ENCODE data around the gene FICD.

The FICD gene

DNA sequence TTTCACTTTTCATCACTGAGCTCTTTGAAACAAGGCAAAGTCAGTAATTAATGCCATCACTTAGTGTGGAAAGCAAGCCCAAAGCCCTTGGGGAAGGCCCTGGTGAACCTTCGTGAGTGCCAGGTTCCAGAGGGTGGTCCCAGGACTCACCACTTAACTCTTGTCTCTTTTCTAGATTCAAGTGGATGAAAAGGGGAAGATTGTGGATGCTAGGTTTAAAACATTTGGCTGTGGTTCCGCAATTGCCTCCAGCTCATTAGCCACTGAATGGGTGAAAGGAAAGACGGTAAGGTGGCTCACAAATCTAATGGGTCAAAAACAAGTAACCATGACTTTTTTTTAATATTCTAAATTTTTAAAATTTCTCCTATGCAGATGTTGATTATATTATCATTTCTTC, 50.1 kb downstream of the FICD start:
- no peak for DNase-seq

DNA sequence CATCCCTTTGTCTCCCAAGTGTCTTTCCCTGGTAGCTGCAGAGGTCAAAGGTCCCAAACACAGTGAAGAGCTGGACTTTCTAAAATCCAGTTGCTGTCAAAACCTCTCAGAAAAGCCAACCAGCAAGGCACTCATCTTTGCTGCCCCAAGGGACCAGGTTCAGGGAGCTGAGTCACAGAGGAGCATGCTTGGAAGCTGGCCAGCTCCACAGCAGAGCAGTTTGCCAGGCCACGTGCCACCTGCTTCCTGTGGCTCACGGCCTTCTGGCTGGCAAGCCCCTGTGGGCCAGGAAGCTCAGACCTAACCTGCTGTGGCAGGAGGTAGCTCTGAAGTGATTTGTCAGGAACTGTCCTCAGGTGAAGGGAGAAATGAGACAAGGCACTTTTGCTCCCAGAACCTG, 50.9 kb downstream of the FICD start:
- peak in 8 of 56 donors; percentile 6 to 38 (median 15) for DNase-seq

DNA sequence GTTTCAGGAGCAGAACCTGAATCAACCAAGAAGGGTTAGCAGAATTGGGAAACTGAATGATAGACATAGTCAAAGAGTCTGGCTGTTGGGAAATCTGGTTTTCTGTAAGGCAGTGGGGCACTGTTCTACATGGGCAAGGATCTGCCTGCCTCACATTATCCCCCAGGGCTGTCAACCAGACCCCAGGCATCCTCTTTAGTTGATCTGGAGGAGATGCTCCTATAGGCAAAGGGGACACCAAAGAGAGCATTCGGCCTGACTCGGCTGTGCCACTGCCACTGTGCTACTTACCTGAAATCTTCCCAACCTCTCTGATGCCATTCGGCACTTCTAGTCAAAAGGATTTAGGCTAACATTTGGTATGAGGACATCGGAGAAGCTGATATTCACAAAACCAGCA, 51.4 kb downstream of the FICD start:
- DNase-seq, result no peak

DNA sequence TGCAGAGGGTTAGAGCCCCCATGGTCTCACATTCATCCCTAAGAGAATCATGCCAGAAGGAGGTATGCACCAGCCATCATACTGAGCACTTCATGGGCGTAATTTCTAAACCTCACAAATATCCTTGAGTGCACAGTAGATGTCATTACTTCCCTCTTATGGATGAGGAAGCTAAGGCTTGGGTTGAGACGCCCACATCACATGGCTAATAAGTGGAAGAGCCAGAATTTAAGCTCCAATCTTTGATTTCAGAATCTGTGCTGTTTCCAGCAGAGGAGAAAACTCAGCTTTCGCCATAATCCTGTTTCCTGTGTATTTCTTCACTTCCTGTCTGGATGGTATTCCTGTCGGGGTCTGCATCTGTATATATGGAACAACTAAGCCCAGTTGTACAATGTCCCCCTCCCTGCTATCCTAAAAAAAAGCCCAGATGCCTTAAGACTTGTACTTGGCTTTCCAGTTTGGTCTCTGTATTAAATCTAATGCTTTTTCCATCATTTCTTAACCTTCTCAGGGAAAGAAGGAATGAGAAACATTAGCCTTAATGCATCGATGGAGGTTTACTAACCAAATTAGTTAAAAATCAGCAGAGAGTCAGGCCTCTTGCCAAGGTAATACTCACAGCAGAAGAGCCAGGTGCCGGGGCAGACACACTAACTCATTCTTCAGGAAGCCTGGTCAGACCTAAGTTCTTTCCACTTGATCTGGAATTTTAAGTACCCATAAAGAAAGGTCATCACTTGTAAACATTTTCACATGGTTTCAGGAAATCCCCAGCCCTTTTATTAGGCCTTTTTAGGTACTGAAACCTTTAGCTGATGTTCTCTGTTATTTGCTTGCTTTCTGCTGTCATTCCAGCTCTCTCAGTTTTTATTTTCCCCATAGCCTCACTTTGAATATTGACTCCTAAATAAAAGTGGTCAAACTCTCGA, 52.6 kb downstream of the FICD start:
- DNase-seq, result peak in 1 of 56 donors; percentile 10

DNA sequence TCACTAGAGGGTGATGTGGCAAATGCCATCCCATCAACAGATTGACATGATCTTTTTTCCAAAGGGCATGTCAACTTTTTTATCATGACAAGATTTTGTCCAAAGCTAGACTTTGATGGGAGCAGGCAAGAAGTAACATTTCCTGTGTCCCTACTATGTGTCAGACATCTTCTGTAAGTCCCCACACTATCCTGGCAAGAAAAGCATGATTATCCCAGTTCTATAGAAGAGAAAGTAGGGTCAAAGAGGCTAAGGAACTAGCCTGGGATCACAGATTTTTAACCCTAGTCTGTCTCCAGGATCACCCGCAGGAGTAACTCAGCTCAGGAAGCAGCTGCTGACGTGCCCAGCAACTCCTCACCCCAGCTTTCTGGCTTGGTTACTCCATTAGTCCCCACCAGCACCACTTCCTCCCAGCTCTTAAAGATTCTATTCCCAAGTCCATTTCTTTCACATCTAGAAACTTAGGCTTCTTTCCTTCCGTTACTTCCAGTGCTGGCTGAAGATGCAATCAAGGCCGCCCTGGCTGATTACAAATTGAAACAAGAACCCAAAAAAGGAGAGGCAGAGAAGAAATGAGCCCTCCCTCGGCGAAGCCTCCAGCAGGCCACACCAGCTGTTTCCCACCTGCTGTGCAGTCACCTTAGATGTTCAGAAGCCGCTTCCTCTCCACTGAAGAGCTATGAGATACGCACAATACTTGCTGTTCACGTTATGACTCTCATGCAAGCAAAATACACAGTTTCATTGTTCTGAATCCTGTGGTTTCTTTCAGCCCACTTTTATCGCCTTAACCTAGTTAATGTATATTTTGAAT, 53.5 kb downstream of the FICD start:
- DNase-seq, result no peak
